Suprapubic skin (tissue), 4 donors: Measurements from ENCODE around the gene IRS2.

ENCODE experiments used
- CTCF ChIP-seq, 2 donors: fragments of 200-600 bp in 1 of 2; fragments of 450-650 bp in 1 of 2; sonication (generic) in 1 of 2; IDR thresholded peaks; one replicate each; pipeline ENCODE4 v1.5.1; 2016 to 2019; ENCODE audit warnings: antibody characterized with exemption in 2 of 2, mild to moderate bottlenecking in 1 of 2, moderate library complexity in 1 of 2
- POLR2A ChIP-seq, 2 donors: fragments of 450-650 bp; IDR thresholded peaks; one replicate each; pipeline ENCODE4 v1.6.1; 2017; ENCODE audit warnings: antibody characterized with exemption in 2 of 2, mild to moderate bottlenecking in 2 of 2, moderate library complexity in 2 of 2
- POLR2AphosphoS5 ChIP-seq, 3 donors: sonication (generic); formaldehyde crosslinking; IDR thresholded peaks; one replicate each; pipeline ENCODE4 v1.6.1; 2017; ENCODE audit warnings: antibody characterized with exemption in 3 of 3

- TF ChIP-seq CTCF (IDR thresholded peaks at IDR 0.05): no peak
- TF ChIP-seq POLR2AphosphoS5 (IDR thresholded peaks at IDR 0.05): no peak
- no peak for TF ChIP-seq POLR2A (IDR thresholded peaks at IDR 0.05)
Observed at GRCh38 chr13:109762791-109763190, 23.6 kb downstream of the IRS2 start.
